Karpas-422 (cell line): ENCODE results near the gene LAT. TPM values are rescaled to one million over a fixed set of nuclear protein-coding genes. Genes with fewer than 3 reads are reported as not detected.

ENCODE experiments used
- total RNA-seq: library from RNA; depleted of rRNA; stranded (reverse); fragments of >200 nt; shearing (Covaris generic); gene quantifications from 2 replicates; pipeline ENCODE4 v1.2.3, GENCODE V29; 2014; ENCODE audit warnings: low replicate concordance; rRNA removed

LAT gene
- total RNA-seq, 1 experiment from 2014 or later: 8.6 TPM

Other genes with a start within 250 kb of the LAT start
- 1.6 and 4.3 TPM in 2 replicates for gene NPIPB9, start 233.3 kb upstream of the LAT start, total RNA-seq
- 116 and 162 TPM in 2 replicates for gene ATXN2L, start 162.1 kb upstream of the LAT start, total RNA-seq
- 161 and 250 TPM in 2 replicates for gene TUFM, start 138.7 kb upstream of the LAT start, total RNA-seq
- gene SH2B1, start 121.2 kb upstream of the LAT start, total RNA-seq: 18.8 and 47.5 TPM in 2 replicates
- 0.75 and 4.4 TPM in 2 replicates for gene ATP2A1, start 106.6 kb upstream of the LAT start, total RNA-seq
- 15.9 and 52.4 TPM in 2 replicates for gene RABEP2, start 59.8 kb upstream of the LAT start, total RNA-seq
- 194 and 392 TPM in 2 replicates for gene CD19, start 53.1 kb upstream of the LAT start, total RNA-seq
- 58.2 and 64.0 TPM in 2 replicates for gene NFATC2IP, start 34.1 kb upstream of the LAT start, total RNA-seq
- gene SPNS1, start 10.3 kb upstream of the LAT start, total RNA-seq: 9.7 and 19.2 TPM in 2 replicates